ENCODE results near the gene PLXNA4.
"Not testable (repeated sequence)": the region's sequence is repeated elsewhere in the genome, so short reads cannot be mapped to it uniquely, and the experiment has no call there.

Gene PLXNA4

DNA sequence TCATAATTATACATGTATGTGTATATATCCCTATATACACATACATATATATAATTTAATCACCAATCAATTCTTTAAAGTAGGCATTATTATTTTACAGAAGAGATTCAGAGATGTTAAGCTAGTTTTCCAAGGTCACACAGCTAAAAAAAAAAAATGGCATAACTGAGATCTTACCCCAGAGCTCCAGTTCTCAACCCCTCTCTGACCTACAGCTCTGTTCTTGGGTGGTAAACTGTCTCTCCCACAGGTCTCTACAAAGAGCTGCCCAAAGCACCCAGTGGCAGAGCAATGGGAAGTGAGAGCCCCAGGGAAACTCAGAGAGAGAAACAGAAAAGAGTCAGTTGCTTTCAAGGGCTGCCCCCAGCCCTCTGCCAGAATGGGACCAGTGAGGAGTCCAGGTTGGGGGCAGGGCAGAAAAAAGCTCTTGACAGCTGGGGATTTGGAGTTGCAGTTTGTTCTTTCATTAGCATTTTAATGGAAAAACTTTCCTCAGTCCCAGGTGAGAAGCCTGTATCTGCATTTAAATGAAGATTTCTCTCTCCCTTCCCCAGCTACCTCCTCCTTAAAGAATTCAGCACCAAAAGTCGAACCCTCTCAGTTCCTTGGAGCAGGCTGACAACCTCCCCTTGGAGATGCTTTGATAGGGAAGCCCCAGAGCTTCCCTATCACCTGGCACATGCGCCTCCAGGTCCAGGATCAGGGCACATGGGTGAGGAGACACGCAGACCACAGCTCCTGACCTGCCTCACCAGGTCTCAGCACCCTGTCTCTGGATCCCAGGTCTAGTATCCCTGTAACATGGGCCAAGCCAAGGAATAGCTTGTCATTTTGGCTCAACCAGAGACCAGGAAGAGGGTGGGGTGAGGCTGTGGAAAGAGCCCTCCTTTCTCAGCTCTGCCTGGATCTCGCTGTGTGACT, 388.1 kb downstream of the PLXNA4 start:
- DNase-seq: no peak

DNA sequence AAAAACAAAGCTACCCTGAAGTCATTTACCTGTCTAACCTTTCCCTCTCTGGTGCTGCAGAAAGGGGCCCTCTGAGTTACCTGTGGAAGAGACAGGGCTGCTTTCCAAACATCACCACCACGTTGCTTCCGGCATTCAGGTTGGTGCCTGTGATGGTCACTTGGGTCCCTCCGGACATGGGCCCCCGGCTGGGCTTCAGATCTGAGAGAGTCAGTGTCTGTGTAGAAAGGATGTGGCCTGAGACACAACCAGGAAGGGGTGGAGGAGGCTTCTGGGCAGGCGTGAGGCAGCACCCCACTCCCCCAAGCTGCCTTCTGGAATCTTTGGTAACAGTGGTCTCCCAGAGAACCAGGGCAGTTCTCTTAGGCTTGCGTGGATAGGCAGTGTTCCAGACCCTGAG, 388.9 kb downstream of the PLXNA4 start:
- no peak for DNase-seq

DNA sequence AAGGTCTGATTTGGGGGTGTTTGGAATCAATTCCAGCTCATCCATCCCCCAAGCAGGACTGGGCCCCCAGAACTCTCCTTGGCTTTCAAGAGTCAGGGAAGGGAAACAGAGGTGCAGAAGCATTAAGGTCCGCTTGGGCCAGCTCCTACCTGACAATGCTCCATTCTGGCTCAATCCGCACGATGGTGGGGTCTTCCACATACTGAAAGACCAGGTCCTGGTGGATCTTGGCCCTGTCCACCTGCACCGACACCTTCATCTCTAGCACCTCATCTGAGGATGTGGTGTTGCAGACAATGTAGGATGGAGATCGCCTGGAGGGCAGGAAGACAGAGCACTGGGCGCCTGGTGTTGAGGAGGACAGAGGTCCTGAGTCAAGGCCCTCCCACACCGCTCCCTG, 391.1 kb downstream of the PLXNA4 start:
- DNase-seq: no peak

DNA sequence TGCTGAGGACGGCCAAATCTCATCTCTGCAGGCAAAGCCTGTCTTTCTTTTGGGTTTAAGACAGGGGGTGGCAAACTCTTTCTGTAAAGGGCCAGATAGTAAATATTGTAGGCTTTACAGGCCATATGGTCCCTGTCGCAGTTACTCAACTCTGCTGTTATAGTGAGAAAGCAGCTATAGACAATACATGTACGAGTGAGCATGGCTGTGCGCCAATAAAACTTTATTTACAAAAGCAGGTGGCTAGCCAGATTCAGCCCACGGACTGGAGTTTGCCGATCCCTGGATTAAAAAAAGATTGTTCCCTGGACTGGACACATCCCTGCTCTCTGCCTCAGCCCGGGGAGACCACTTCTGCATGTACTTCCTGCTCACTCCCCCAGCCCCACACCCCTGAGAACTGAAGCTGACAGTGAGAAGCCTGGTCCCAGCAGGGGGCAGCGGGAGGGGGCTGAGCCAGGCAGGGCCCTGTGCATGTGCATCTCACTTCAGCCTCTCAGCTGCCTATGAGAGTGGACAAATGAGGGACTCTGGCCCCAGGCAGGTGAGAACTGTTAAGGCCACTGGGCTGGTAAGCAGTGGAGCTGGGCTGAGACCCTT, 392.4 kb downstream of the PLXNA4 start:
- DNase-seq: no peak

DNA sequence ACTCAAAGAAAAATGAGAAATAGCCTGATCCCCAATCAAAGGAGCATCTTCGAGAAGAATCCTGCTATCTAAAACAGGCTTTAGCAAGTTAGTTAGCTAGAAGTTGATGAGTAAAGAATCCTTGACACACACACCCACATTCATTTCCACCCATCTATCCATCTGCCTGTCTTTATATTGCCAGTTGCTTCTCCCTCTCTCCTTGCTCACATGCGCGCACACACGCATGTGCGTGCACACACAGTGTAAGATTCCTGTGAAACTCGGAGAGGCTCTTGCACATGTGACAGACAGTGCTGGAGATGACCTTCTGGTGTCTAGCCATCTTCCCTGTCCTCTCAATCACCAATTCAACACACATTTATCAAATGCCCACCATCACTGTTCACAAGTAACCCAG, 393.3 kb downstream of the PLXNA4 start:
- no peak for DNase-seq

DNA sequence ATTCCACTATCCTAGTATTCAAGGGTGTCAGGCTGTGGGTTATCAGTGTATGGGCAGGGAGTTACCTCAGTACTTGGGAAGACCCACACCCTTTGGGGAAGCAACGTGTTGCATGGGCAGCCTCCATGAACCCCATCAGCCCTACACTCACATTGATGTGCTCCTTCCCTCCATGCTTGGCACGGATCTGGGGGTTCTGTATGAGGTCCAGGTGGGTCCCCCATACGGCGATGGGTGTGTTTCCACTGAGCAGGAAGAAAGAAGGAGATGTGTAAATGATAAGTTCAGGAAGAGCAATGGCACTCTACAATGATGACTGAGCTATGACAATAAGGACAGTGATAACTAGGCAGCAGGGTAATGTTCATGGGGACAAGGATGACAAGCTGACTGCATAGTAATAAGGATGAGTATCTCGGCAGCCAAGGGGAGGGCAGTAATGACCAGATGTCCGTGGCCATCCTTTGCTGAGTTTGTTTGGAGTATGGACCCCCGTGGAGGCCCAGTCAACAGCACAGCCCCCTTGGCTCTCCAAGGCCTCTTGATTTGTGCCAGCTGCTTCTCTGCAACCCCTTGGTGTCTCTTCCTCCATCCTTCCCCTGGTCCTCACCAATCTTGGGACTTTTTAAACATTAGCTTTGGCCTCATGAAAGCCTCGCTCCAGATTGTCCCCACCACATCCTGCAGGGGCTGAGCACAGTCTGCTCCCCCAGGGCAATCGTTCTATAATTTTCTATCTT, 394.2 kb downstream of the PLXNA4 start:
- no peak for DNase-seq

DNA sequence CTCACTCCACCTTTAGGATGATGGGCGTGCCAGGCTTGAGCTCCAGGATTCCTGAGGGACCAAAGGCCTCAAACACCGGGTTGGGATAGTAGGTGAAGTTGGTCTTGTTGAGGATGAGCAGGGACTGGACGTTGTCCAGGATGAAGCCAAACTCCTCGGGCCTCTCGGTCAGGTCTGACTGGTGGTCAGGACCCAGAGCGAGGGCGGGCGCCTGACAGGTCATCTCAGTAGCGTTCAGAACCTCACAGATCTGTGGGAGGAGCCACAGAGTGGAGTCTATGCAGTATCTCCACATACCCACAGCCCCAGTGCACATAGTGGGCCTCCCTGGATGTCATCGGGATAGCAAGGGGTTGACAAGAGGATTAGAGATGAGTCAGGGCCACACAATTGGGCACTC, 394.9 kb downstream of the PLXNA4 start:
- no peak for DNase-seq

DNA sequence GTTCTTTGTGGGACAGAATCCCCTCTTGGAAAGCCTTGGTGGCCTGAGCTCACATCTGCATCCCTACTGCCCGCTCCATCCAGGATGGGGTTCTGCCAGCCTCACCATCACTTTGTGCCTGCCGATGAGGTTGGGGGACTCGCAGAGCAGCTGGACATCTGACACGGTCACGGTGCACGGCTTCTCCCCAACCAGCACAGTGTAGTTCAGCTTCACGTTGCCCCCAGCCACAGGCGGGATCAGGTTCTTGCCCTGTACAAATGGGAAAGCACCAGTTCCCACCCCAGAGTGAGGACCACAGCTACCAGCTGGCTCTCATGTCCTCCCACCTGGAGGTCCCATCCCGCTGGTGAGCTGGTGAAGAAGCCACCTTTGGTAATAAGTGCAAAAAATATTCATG, 395.8 kb downstream of the PLXNA4 start:
- no peak for DNase-seq

DNA sequence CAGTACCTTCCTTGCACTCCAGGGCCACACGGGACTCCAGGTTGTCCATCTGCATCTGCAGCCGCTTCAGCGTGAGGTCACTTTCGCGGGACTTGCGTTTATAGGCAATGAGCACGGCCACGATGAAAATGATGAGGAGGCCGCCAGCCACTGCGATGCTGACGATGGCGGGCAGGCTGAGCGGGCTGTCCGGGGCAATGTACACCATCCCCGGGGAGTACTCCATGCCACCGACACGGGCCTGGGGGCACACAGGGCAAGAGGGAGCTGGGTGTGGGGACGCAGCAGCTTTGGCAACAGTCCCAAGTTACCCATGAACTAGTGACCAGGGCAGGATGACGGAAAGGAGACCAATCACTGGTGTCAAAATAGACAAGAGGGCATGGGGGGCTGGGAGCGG, 396.6 kb downstream of the PLXNA4 start:
- DNase-seq: no peak

DNA sequence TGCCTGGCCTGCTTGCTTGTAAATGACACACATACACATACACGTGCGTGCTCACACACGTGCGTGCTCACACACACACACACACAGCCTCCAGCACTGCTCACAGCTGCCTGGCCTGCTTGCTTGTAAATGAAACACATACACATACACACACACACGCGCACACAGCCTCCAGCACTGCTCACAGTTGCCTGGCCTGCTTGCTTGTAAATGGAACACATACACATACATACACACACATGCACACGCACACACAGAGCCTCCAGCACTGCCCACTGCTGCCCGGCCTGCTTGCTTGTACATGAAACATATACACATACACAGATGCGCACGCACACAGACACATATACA, 397.2 kb downstream of the PLXNA4 start:
- DNase-seq: no peak

DNA sequence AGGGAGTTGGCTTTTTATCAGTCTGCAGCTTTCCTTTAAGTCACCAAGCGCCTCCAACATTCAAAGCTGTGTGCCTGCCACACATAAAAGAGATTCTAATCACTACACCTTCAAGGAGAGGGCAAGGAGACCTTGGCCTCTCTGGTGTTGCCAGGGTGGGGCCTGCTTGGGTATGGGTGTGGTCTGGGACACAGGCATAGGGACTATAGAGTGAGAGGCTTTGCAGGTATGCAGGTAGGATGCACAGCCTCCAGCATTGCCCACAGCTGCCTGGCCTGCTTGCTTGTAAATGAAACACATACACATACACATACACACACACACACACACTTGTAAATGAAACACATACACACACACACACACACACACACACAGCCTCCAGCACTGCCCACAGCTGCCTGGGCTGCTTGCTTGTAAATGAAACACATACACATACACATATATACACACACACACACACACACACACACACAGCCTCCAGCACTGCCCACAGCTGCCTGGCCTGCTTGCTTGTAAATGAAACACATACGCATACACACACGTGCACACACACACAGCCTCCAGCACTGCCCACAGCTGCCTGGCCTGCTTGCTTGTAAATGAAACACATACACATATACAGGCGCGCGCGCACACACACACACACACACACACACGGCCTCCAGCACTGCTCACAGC, 397.7 kb downstream of the PLXNA4 start:
- DNase-seq: not testable (repeated sequence)

DNA sequence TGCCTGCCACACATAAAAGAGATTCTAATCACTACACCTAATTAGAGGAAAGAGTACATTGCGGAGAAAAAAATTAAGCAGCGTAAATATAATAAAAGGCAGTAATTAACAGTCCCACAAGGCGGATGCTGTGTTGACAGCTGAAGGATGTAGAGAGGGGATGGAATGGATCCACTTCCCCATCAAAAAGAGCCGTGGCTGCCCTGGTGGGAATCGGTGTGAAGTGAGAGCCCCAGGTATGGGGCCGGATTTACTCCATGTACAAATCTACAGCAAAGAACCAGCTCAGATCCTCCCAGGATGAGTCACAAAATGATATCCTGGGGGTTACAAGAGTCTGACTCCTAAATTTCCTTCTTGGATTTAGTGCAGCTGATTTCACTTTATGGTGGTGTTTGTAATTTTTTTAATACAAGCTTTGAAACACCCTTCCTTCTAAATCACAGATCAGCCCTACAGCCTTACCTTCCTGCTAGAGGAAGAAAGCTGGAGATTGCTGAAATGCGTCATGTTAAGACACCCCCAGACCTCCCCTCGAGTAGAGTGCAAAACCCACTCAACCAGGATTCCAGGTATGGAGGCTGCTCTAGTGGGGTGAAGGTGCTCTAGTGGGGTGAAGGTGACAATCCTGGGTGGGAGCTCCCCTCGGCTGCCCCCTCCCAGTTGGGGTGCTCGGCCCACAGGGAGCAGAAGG, 398.4 kb downstream of the PLXNA4 start:
- DNase-seq: no peak

DNA sequence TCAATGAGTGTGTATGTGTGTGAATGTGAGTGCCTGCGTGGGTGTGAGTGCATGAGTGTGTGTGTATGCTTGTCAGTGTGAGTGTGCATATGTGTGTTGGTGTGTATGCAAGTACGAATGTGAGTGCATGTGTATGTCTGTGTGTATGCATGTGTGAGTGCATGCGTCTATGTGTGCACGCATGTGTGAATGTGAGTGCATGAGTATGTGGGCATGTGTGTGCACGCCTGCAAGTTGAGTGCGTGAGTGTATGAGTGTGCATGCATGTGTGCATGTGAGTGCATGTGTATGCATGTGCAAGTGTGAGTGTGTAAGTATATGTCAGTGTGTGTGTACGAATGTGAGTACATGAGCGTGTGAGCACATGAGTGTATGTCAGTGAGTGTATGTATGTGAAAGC, 399.6 kb downstream of the PLXNA4 start:
- DNase-seq: no peak

DNA sequence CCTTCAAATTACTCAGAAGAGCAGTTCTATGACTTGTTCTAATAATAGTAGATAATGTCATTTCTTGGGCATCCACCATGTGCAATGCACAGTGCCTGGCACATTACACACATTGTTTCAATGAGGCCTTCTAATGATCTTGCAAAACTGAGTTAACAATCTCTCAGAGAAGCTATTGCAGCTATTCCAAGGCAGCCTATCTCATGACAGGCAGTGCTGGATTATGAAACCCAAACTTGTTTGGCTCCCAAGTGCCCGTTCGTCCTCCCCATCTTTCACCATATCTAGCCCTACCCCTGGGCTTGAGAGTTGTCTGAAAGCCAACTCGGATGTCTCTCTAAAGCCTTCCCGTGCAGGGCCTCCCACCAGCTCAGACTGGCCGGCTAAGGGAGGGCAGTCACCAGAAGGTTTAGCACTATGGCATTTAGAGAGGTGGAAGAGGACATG, 405.1 kb downstream of the PLXNA4 start:
- no peak for DNase-seq

DNA sequence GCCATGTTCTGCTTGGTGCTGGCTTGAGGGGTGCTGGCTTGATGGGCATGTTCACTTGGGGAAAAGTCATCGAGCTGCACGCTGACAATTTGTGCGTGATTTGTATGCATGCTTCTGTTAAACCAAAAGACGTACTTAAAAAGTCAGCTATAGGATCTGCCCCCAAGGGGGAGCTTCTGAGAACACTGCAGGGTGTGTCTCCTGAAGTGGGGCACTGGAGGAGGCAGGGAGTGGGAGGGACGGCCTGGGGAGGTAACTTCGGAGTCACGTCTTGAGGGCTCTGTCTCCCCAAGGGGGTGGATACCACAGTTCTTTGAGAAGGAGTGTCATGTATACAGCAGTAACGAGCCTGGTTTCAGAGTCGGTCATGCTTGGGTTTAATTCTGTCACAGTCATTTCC, 406.5 kb downstream of the PLXNA4 start:
- no peak for DNase-seq

DNA sequence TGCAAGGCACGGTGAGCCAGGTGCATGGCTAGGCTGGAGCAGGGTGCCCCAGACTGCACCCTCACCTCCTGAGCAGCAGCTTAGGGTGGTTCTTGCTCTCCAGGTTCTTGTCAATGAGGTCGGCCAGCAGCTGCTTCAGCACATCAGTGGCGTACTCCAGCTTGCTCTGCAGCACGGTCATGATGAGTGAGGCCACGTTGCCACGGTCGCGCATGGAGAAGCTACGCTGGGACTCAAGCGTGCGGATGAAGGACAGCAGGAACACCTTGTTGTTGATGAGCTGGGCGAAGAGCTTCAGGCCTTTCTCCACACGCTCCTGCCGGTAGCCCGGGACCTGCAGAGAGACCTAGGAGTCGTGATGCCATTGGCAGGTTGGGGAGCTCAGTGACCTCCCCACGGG, 408.0 kb downstream of the PLXNA4 start:
- DNase-seq: no peak

DNA sequence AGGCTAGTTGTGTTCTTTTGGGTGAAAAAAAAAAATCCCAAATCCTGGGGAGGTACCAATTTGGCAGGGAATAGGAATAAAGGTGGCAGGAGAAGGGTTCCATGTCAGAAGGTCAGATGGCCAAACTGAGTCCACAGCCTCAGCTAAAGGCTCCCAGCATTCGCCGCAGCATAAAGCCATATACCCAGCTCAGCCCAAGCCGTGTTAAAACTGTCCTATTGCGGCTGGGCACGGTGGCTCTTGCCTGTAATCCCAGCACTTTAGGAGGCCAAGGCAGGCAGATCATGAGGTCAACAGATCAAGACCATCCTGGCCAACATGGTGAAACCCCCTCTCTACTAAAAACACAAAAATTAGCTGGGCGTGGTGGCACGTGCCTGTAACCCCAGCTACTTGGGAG, 410.6 kb downstream of the PLXNA4 start:
- DNase-seq: not testable (repeated sequence)

DNA sequence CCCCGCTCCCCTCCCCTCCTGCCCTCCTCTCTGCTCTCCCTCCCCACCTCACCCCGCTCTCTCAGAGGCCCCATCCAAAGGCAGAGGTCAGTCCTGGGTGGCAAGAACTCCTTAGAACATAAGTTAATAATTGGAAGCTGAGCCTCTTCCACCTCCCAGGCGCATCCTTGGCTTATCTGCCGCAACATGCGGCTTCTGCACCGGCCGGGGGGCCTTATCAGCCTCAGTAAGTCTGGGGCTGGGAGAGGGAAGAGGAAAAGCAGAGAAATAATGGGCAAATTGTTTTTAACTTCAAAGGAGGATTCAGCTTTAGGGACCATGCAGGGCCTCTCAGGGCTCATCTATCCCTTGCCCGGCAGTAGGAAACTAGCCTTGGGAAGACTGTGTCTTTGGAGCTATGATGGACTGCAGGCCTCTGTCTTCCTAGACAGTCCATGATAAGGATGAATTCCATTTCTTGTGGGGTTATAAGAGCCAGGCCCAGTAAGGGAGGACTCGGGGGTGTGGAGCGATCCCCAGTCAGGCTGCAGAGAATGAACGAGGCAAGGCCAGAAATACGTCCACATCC, 411.6 kb downstream of the PLXNA4 start:
- no peak for DNase-seq

DNA sequence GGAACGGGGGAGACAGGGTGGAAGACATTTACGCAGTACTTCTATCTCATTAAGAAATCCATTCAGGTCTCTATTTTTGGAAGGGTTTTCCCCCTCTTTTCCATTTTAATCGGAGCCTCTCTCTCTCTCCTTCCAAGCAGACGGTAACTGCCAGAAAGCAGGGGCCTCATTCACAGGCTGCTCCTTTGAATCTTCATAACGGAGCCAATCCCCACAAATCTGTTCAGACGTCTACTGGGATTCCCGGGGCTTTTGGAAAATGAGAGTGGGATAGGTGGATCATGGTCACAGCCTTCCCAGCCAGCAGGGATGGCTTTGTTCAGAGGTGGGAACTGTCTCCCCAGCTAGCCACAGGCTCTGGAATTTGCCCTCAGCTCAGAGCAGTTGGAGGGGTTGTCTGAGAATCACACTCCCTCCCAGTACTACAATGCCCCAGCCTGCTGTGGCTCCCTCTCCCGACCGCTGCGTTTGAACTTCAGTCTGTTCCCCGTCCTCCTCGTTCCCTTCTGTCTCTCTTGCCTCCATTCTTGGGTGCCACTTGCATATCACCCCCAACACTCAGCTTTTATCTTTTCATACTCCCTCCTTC, 413.6 kb downstream of the PLXNA4 start:
- DNase-seq: no peak

DNA sequence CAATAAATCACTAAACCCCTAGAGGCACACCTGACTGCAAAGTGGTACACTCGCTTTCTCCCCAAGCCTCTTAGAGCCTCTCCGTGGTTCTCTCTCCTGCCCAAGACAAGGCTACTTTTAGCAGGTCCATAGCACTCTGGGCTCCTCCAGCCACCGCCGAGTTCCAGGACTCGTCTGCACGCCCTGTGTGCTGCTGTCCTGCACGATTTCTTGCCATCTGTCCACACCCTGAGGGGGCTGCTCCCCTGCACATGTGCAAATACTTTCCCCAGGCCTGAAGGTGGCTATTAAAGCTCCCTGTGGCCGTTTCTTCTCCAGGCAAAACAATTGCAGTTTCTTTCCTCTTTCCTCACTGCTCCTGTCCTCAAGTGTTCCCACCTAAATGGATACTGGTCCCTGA, 414.3 kb downstream of the PLXNA4 start:
- no peak for DNase-seq

DNA sequence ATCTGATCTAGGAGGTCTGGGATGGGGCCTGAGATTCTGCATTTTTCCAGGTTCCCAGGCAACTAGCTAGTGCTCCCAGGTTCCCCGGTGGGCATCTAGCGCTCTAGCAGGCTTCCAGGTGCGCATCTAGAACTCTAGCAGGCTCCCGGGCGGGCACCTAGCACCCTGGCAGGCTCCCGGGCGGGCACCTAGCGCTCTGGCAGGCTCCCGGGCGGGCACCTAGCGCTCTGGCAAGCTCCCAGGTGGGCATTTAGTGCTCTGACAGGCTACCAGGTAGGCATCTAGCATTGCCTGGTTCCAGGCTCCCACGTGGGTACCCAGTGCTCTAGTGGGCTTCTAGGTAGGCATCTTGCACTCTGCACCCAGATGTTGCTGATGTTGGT, 414.7 kb downstream of the PLXNA4 start:
- DNase-seq: no peak
